ENCODE data around the gene MIGA1. TPM values are rescaled to one million over a fixed set of nuclear protein-coding genes. Genes with fewer than 3 reads are reported as not detected.
A peak's percentile ranks its signal among the peaks of the same experiment; 100 is the strongest.

MIGA1 gene
- total and polyA plus RNA-seq, 2 of the 13 experiments (the other 11 are each of a cell fraction or from before 2014, with no cell fraction given) = 3.8 to 6.6 TPM

- TF ChIP-seq RAD51 (IDR thresholded peaks at IDR 0.05; ENCODE audit: borderline replicate concordance) (no peak), RARA (CRISPR knock-in tag; IDR thresholded peaks at IDR 0.05) (no peak), FOXJ3 (CRISPR knock-in tag; IDR thresholded peaks at IDR 0.05; ENCODE audit: borderline replicate concordance) (no peak; the same call in 1 of the 2 replicates), IRX3 (CRISPR knock-in tag; IDR thresholded peaks at IDR 0.05; ENCODE audit: borderline replicate concordance, low read depth) (no peak), ZFX (CRISPR knock-in tag; IDR thresholded peaks at IDR 0.05; ENCODE audit: low read depth) (no peak), ZNF317 (CRISPR knock-in tag; IDR thresholded peaks at IDR 0.05) (no peak), FOSL2 (CRISPR knock-in tag; IDR thresholded peaks at IDR 0.05) (no peak), ZNF703 (CRISPR knock-in tag; IDR thresholded peaks at IDR 0.05; ENCODE audit: borderline replicate concordance) (no peak), HNRNPLL (IDR thresholded peaks at IDR 0.05; ENCODE audit: low read depth, low read length, poor library complexity, severe bottlenecking) (no peak), CEBPG (CRISPR knock-in tag; IDR thresholded peaks at IDR 0.05) (no peak), ZNF766 (CRISPR knock-in tag; IDR thresholded peaks at IDR 0.05; ENCODE audit: borderline replicate concordance) (no peak), ZNF260 (CRISPR knock-in tag; IDR thresholded peaks at IDR 0.05; ENCODE audit: borderline replicate concordance, low read depth) (no peak), TRAFD1 (CRISPR knock-in tag; IDR thresholded peaks at IDR 0.05; ENCODE audit: borderline replicate concordance) (no peak), ATF7 (IDR thresholded peaks at IDR 0.05) (peak; percentile 50; the same call in 1 of the 2 replicates), ATF7 (CRISPR knock-in tag; IDR thresholded peaks at IDR 0.05) (no peak), KDM6A (CRISPR knock-in tag; IDR thresholded peaks at IDR 0.05; ENCODE audit: low read depth) (no peak), NFKBIZ (CRISPR knock-in tag; IDR thresholded peaks at IDR 0.05) (no peak), NFE2 (CRISPR knock-in tag; IDR thresholded peaks at IDR 0.05) (no peak), ZNF33B (CRISPR knock-in tag; IDR thresholded peaks at IDR 0.05) (no peak), MEIS2 (CRISPR knock-in tag; IDR thresholded peaks at IDR 0.05) (0 out of 2 replicates have a peak, but pooled peaks have one; percentile 34), NR3C1 (CRISPR knock-in tag; IDR thresholded peaks at IDR 0.05) (no peak), ZNF724P (CRISPR knock-in tag; IDR thresholded peaks at IDR 0.05; ENCODE audit: borderline replicate concordance) (no peak), NR2F6 (IDR thresholded peaks at IDR 0.05) (no peak), NR2F6 (CRISPR knock-in tag; IDR thresholded peaks at IDR 0.05) (no peak), IRF2 (CRISPR knock-in tag; IDR thresholded peaks at IDR 0.05) (no peak), ETV6 (CRISPR knock-in tag; conservative IDR thresholded peaks at IDR 0.05) (no peak), FOXP1 (IDR thresholded peaks at IDR 0.05) (no peak), FOXP1 (CRISPR knock-in tag; IDR thresholded peaks at IDR 0.05) (no peak), ZNF761 (CRISPR knock-in tag; conservative IDR thresholded peaks at IDR 0.05) (no peak), ZMAT3 (CRISPR knock-in tag; conservative IDR thresholded peaks at IDR 0.05) (no peak), CREB1 (IDR thresholded peaks at IDR 0.05) (no peak), CREB1 (CRISPR knock-in tag; IDR thresholded peaks at IDR 0.05) (no peak), MTF1 (CRISPR knock-in tag; IDR thresholded peaks at IDR 0.05) (no peak), SKI (IDR thresholded peaks at IDR 0.05; ENCODE audit: partially characterized antibody) (no peak), ZNF569 (CRISPR knock-in tag; IDR thresholded peaks at IDR 0.05; ENCODE audit: borderline replicate concordance) (no peak), ISX (CRISPR knock-in tag; conservative IDR thresholded peaks at IDR 0.05) (no peak), IKZF1 (IDR thresholded peaks at IDR 0.05) (no peak)
Measured at GRCh38 chr1:77796695-77797405, 17.4 kb downstream of the MIGA1 start (continued).

All from HepG2 (cell line).